Measurements from ENCODE around the gene STAT1.

The STAT1 gene

DNA sequence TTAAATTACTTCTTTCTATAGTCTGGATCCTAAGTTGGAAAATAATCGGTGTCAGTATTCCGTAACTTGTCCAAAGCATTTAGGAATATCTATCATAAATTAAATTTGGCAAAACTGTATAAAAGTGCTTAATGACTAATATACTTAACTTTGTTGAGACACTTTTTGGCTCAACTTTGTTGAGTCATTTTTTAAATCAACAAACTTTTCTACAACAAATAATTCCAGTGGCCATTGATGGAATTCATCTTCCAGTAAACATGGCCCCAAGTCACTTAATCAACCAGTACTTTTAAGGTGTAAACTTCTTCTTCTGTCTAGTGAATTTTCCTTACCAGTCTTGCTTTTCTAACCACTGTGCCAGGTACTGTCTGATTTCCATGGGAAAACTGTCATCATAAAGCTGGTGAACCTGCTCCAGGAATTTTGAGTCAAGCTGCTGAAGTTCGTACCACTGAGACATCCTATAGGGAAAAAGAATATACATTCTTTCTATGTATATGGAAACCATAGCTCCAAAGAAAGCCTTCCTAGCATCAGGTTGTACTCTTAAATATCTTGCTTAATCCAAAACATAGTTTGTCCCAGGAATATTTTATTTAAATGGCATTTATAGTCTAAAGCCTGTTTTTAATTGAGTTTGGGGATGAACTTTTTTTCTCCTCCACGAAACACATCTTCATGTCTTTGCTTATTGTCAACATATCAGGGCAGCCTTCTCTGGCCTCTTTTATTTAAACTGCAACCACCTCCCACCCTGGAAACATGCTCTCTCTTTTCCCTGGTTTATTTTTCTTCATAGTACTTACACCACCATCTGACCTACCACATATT lies 4.2 kb downstream of the STAT1 start:
- Histone ChIP-seq H3K27me3 (ENCODE audit: control insufficient read depth, insufficient read depth, low read length, poor library complexity, severe bottlenecking) (peaks cover 3% of the 10 kb centered on the region), H3K4me3 (ENCODE audit: insufficient read depth, low read depth, low read length) (no peak overlapping the region), H3K4me1 (ENCODE audit: control insufficient read depth, insufficient read depth, low read length) (peaks cover 7% of the 10 kb centered on the region), H3K27ac (ENCODE audit: insufficient read depth, low read depth, low read length, poor library complexity, severe bottlenecking) (no peak overlapping the region), H3K9me3 (ENCODE audit: control insufficient read depth, low read length) (no peaks in the 10 kb centered on the region), H3K36me3 (ENCODE audit: control insufficient read depth, insufficient read depth, low read length) (peaks cover 9% of the 10 kb centered on the region)
- 93 to 98% methylated on average over 2 of the region's 4 CpGs for WGBS, 2 experiments

DNA sequence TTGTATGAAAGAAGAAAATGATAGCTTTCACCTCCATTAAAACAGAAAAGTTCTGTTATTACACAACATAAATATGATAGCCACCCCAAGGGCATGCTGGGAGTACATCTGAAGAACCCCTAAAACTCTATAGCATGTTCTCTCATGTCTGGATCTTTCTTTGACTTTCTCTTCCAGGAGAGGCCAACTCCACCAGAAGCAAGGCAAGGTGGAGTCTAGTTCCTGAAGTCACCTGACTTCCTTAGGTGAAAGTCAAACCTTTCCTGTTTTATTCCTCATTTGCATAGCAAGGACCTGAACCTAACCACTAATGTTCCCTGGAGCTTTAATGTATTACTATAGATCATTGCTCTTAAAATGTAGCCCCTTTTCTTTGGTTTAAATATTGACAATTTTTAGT lies 5.7 kb downstream of the STAT1 start:
- no peaks in the 10 kb centered on the region for H3K27me3 ChIP-seq (ENCODE audit: control insufficient read depth, insufficient read depth, low read length, poor library complexity, severe bottlenecking)
- no peak overlapping the region for H3K4me3 ChIP-seq (ENCODE audit: insufficient read depth, low read depth, low read length)
- H3K4me1 ChIP-seq (ENCODE audit: control insufficient read depth, insufficient read depth, low read length), result peaks cover 6% of the 10 kb centered on the region
- peaks cover 14% of the 10 kb centered on the region for H3K36me3 ChIP-seq (ENCODE audit: control insufficient read depth, insufficient read depth, low read length)
- H3K27ac ChIP-seq (ENCODE audit: insufficient read depth, low read depth, low read length, poor library complexity, severe bottlenecking), result no peak overlapping the region
- no peaks in the 10 kb centered on the region for H3K9me3 ChIP-seq (ENCODE audit: control insufficient read depth, low read length)

DNA sequence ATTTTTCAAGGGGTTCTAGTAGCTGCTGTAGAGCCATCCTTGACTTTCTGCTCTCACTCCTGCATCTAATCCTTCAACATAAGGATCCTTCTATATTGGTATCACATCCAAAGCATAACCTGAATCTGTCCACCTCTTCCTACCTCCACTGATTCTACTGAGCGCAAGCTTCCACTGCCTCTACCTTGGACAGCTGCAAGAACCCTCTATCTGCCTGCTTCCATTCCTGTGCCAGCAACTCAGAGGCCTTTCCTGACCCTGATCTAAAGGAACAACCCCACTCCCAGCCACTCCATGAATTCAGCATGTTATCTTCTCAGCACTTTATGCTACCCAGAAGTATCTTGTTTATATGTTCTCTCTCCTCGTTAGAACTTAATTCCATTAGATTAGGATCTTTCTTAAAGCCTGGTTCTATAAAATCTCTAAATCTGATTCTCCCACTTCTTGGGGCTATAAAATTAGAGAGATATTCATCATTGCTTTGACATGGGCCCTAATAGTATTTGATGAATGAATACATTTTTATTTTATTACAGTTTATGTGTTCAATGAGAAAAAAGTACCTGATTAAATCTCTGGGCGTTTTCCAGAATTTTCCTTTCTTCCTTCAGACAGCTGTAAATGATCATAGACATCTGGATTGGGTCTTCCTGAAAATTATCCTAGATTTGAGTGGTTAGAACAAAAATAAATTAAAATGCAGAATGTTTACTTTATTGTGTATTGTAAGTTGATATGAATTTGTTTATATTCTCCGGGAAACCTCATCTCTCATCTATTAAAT lies 6.8 kb downstream of the STAT1 start:
- no peak overlapping the region for H3K4me3 ChIP-seq (ENCODE audit: insufficient read depth, low read depth, low read length)
- H3K27me3 ChIP-seq (ENCODE audit: control insufficient read depth, insufficient read depth, low read length, poor library complexity, severe bottlenecking), result no peaks in the 10 kb centered on the region
- no peaks in the 10 kb centered on the region for H3K9me3 ChIP-seq (ENCODE audit: control insufficient read depth, low read length)
- H3K36me3 ChIP-seq (ENCODE audit: control insufficient read depth, insufficient read depth, low read length), result peaks cover 16% of the 10 kb centered on the region
- WGBS, 2 experiments, result 91 to 92% methylated on average over 2 to 3 of the region's 4 CpGs
- H3K27ac ChIP-seq (ENCODE audit: insufficient read depth, low read depth, low read length, poor library complexity, severe bottlenecking), result no peak overlapping the region
- H3K4me1 ChIP-seq (ENCODE audit: control insufficient read depth, insufficient read depth, low read length), result no peaks in the 10 kb centered on the region

GRCh38 chr2:191006297-191006696 lies 7.7 kb downstream of the STAT1 start:
- Histone ChIP-seq H3K9me3 (ENCODE audit: control insufficient read depth, low read length) (no peaks in the 10 kb centered on the region), H3K4me1 (ENCODE audit: control insufficient read depth, insufficient read depth, low read length) (no peaks in the 10 kb centered on the region), H3K36me3 (ENCODE audit: control insufficient read depth, insufficient read depth, low read length) (peaks cover 16% of the 10 kb centered on the region), H3K27ac (ENCODE audit: insufficient read depth, low read depth, low read length, poor library complexity, severe bottlenecking) (no peak overlapping the region), H3K27me3 (ENCODE audit: control insufficient read depth, insufficient read depth, low read length, poor library complexity, severe bottlenecking) (no peaks in the 10 kb centered on the region), H3K4me3 (ENCODE audit: insufficient read depth, low read depth, low read length) (no peak overlapping the region)
- WGBS, 2 experiments, result 91 to 98% methylated on average over 3 of the region's 3 CpGs

DNA sequence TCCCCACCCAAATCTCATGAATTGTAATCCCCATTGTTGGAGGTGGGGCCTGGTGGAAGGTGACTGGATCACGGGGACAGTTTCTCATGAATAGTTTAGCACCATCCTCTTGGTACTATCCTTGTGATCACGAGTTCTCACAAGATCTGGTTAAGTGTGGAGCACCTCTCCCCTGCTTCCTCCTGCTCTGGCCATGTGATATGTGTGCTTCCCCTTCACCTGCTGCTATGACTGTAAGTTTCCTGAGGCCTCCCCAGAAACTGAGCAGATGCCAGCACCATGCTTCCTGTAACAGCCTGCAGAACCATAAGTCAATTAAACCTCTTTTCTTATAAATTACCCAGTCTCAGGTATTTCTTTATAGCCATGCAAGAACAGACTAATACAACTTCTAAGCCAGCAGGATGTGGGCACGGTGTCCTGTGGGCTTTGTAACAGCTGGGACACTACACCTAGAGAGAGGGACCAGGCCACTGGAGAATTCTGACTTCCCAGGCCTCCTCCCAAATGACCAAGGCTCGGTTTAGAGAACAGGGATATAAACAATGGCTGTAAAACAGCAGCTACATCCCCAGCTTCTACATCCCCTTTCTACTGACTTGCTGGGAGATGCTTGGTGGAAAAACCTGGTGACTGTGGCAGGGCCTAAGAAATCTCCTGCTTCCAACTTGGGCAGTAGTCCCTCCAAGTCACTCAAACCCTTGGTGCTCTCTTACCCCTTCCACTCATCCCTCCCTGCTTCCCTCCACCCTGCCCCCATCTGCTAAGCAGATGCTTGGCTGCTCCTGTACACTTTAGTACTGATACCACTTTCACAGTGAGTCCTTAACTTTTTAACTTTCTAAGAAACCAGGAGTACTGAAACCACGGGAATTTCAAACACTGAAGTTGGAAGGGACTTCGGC lies 10.3 kb downstream of the STAT1 start:
- Histone ChIP-seq H3K27ac (ENCODE audit: insufficient read depth, low read depth, low read length, poor library complexity, severe bottlenecking) (no peak overlapping the region), H3K4me3 (ENCODE audit: insufficient read depth, low read depth, low read length) (no peak overlapping the region), H3K9me3 (ENCODE audit: control insufficient read depth, low read length) (no peaks in the 10 kb centered on the region), H3K27me3 (ENCODE audit: control insufficient read depth, insufficient read depth, low read length, poor library complexity, severe bottlenecking) (no peaks in the 10 kb centered on the region), H3K4me1 (ENCODE audit: control insufficient read depth, insufficient read depth, low read length) (no peaks in the 10 kb centered on the region), H3K36me3 (ENCODE audit: control insufficient read depth, insufficient read depth, low read length) (peaks cover 31% of the 10 kb centered on the region)
- 96 to 97% methylated on average over 6 of the region's 6 CpGs for WGBS, 2 experiments

GRCh38 chr2:191001624-191002023 lies 12.3 kb downstream of the STAT1 start:
- no peaks in the 10 kb centered on the region for H3K4me1 ChIP-seq (ENCODE audit: control insufficient read depth, insufficient read depth, low read length)
- H3K27me3 ChIP-seq (ENCODE audit: control insufficient read depth, insufficient read depth, low read length, poor library complexity, severe bottlenecking), result no peaks in the 10 kb centered on the region
- no peak overlapping the region for H3K27ac ChIP-seq (ENCODE audit: insufficient read depth, low read depth, low read length, poor library complexity, severe bottlenecking)
- no peaks in the 10 kb centered on the region for H3K9me3 ChIP-seq (ENCODE audit: control insufficient read depth, low read length)
- no peak overlapping the region for H3K4me3 ChIP-seq (ENCODE audit: insufficient read depth, low read depth, low read length)
- 98 to 100% methylated on average over 2 to 3 of the region's 3 CpGs for WGBS, 2 experiments
- peaks cover 36% of the 10 kb centered on the region for H3K36me3 ChIP-seq (ENCODE audit: control insufficient read depth, insufficient read depth, low read length)

GRCh38 chr2:191001032-191001431 lies 12.9 kb downstream of the STAT1 start:
- Histone ChIP-seq H3K27me3 (ENCODE audit: control insufficient read depth, insufficient read depth, low read length, poor library complexity, severe bottlenecking) (no peaks in the 10 kb centered on the region), H3K4me3 (ENCODE audit: insufficient read depth, low read depth, low read length) (no peak overlapping the region), H3K4me1 (ENCODE audit: control insufficient read depth, insufficient read depth, low read length) (no peaks in the 10 kb centered on the region), H3K36me3 (ENCODE audit: control insufficient read depth, insufficient read depth, low read length) (peaks cover 35% of the 10 kb centered on the region), H3K9me3 (ENCODE audit: control insufficient read depth, low read length) (no peaks in the 10 kb centered on the region), H3K27ac (ENCODE audit: insufficient read depth, low read depth, low read length, poor library complexity, severe bottlenecking) (no peak overlapping the region)
- 93 to 96% methylated on average over 2 of the region's 2 CpGs for WGBS, 2 experiments

DNA sequence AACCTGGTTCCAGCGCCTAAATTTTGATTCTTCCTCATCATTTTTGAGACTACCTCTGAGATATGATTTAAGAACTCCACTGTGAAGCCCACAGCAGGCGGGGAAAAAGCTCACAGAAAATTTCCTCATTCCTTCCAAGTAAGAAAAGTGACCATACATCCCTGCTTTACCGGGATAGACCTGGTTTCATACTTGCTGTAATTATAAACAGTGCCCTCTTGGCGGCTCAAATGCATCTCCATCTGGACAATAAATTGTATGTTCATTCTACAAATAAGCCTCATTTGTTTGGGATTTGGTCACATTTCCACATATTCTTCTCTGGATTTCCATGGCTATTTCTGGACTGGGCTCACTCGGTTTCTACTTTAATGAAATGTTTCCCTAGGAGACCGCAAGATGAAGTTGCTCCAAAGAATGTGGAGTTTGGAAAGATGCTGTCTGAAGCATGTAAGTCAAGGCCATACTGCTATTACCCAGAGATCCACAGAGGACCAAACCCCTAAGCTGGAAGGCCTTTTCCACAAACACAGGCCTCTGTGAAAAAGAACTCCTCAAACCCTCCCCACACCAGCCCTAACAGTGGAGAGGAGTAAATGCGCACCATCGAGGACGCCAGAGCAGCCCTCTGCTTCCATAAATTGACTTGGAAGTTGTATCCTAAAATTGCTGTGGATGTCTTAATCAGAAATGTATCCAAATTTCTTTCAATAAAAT lies 13.9 kb downstream of the STAT1 start:
- Histone ChIP-seq H3K4me3 (ENCODE audit: insufficient read depth, low read depth, low read length) (no peak overlapping the region), H3K27me3 (ENCODE audit: control insufficient read depth, insufficient read depth, low read length, poor library complexity, severe bottlenecking) (no peaks in the 10 kb centered on the region), H3K4me1 (ENCODE audit: control insufficient read depth, insufficient read depth, low read length) (no peaks in the 10 kb centered on the region), H3K36me3 (ENCODE audit: control insufficient read depth, insufficient read depth, low read length) (peaks cover 32% of the 10 kb centered on the region), H3K9me3 (ENCODE audit: control insufficient read depth, low read length) (no peaks in the 10 kb centered on the region), H3K27ac (ENCODE audit: insufficient read depth, low read depth, low read length, poor library complexity, severe bottlenecking) (no peak overlapping the region)
- 93% methylated on average over 6 of the region's 9 CpGs for WGBS, 2 experiments

GRCh38 chr2:190999058-190999457 lies 14.9 kb downstream of the STAT1 start:
- H3K27me3 ChIP-seq (ENCODE audit: control insufficient read depth, insufficient read depth, low read length, poor library complexity, severe bottlenecking), result no peaks in the 10 kb centered on the region
- peaks cover 37% of the 10 kb centered on the region for H3K36me3 ChIP-seq (ENCODE audit: control insufficient read depth, insufficient read depth, low read length)
- no peak overlapping the region for H3K27ac ChIP-seq (ENCODE audit: insufficient read depth, low read depth, low read length, poor library complexity, severe bottlenecking)
- H3K9me3 ChIP-seq (ENCODE audit: control insufficient read depth, low read length), result no peaks in the 10 kb centered on the region
- no peak overlapping the region for H3K4me3 ChIP-seq (ENCODE audit: insufficient read depth, low read depth, low read length)
- no peaks in the 10 kb centered on the region for H3K4me1 ChIP-seq (ENCODE audit: control insufficient read depth, insufficient read depth, low read length)
- 95 to 96% methylated on average over 7 of the region's 7 CpGs for WGBS, 2 experiments
